Calu3 (cell line): ENCODE data around the gene ANKRD30A. TPM values are rescaled to one million over a fixed set of nuclear protein-coding genes. Genes with fewer than 3 reads are reported as not detected.
A peak's percentile ranks its signal among the peaks of the same experiment; 100 is the strongest.
"Not testable (repeated sequence)": the region's sequence is repeated elsewhere in the genome, so short reads cannot be mapped to it uniquely, and the experiment has no call there.

Experiments used
- Bru-seq: library from RNA; stranded (reverse); fragments of 400-500 nt; gene quantifications from one replicate; lab custom pipeline; 2021; lab: Mats Ljungman, UMichigan
- BruChase-seq, 2 experiments: library from RNA; stranded (reverse); fragments of 400-500 nt; gene quantifications; one replicate each; lab custom pipeline; 2021; lab: Mats Ljungman, UMichigan
- BruUV-seq: library from RNA; stranded (reverse); fragments of 400-500 nt; replicated peaks from 2 replicates; lab custom pipeline; 2021; lab: Mats Ljungman, UMichigan
- CTCF ChIA-PET: fragments of 300-600 bp; sonication (Branson Sonifier 250); formaldehyde crosslinking; loops from one replicate; lab custom pipeline; 2022; ENCODE audit warnings: antibody characterized with exemption; lab: Charles Lee
- DNase-seq: peaks from one replicate; pipeline ENCODE4 v3.0.0; 2022
- H3K27ac Mint-ChIP-seq: one replicate; pipeline ENCODE4 v1.8.0; 2022; ENCODE audit warnings: mixed read lengths; ENCODE audit not compliant: unreplicated experiment
- H3K27me3 Mint-ChIP-seq: one replicate; pipeline ENCODE4 v1.8.0; 2022; ENCODE audit warnings: mixed read lengths; ENCODE audit not compliant: unreplicated experiment
- H3K36me3 Mint-ChIP-seq: one replicate; pipeline ENCODE4 v1.8.0; 2022; ENCODE audit warnings: mild to moderate bottlenecking, moderate library complexity, mixed read lengths; ENCODE audit not compliant: insufficient read depth, unreplicated experiment
- H3K4me1 Mint-ChIP-seq: one replicate; pipeline ENCODE4 v1.8.0; 2022; ENCODE audit warnings: mild to moderate bottlenecking, low read depth, mixed read lengths; ENCODE audit not compliant: unreplicated experiment
- H3K4me3 Mint-ChIP-seq: one replicate; pipeline ENCODE4 v1.8.0; 2022; ENCODE audit warnings: mild to moderate bottlenecking, low read depth, moderate library complexity, mixed read lengths; ENCODE audit not compliant: unreplicated experiment
- H3K9me3 Mint-ChIP-seq: one replicate; pipeline ENCODE4 v1.8.0; 2022; ENCODE audit warnings: low read depth, mixed read lengths; ENCODE audit not compliant: unreplicated experiment
- CTCF ChIP-seq: fragments of 200-600 bp; IDR thresholded peaks from one replicate; pipeline ENCODE4 v1.8.0; 2022; ENCODE audit warnings: antibody characterized with exemption; ENCODE audit not compliant: unreplicated experiment
- intact Hi-C: fragments of 100-400 bp; cut with micrococcal nuclease; formaldehyde crosslinking; loops from one replicate; pipeline ENCODE4 v1.10.0; 2022; ENCODE audit not compliant: unreplicated experiment
- long read RNA-seq: library from polyadenylated mRNA; stranded (forward); transcript quantifications from one replicate; pipeline ENCODE4 v2.0.0, GENCODE V29; 2022
- total RNA-seq: library from RNA; stranded (reverse); gene quantifications from 2 replicates; pipeline ENCODE4 v1.2.3, GENCODE V29; 2022

The ANKRD30A gene
- 0.10 TPM in 1 of 2 replicates, not detected in the other for total RNA-seq
- Bru-seq, nascent RNA: percentile 11 among the genes with signal in this experiment
- percentile 9 among the genes with signal in this experiment for BruChase-seq, experiment 1, labeled RNA remaining after a 6-hour chase
- BruChase-seq, experiment 2, labeled RNA remaining after a 2-hour chase: percentile 11 among the genes with signal in this experiment
- long read RNA-seq: 0 reads

- no peaks in the 10 kb centered on the region for H3K4me1 Mint-ChIP-seq
- H3K4me3 Mint-ChIP-seq: no peak within 1 kb of the TSS
- no peak within 1 kb of the TSS for H3K27ac Mint-ChIP-seq
- H3K36me3 Mint-ChIP-seq: no peaks in the 10 kb centered on the region
- CTCF ChIA-PET: interaction anchor here (0.7 kb wide), 1 partner anchor 307 kb away, joined by 7 read pairs; no protein-coding TSS in a partner anchor
- intact Hi-C loops: no loop called here
- DNase-seq: no peak
- no TSS peak for BruUV-seq
- no peaks in the 10 kb centered on the region for H3K27me3 Mint-ChIP-seq
- no peaks in the 10 kb centered on the region for H3K9me3 Mint-ChIP-seq
- TF ChIP-seq CTCF: no peak
Observed at GRCh38 chr10:37125191-37125732, at the start of gene ANKRD30A. Gene ANKRD30A, plus strand, starts transcription at chr10:37125598. Its CDS starts 190 bp downstream, at chr10:37125788.

- H3K36me3 Mint-ChIP-seq, H3K27me3 Mint-ChIP-seq, H3K4me3 Mint-ChIP-seq, DNase-seq, H3K27ac Mint-ChIP-seq, CTCF ChIA-PET, BruUV-seq, intact Hi-C loops, H3K4me1 Mint-ChIP-seq: not testable (repeated sequence)
- peaks cover 11% of the 10 kb centered on the region for H3K9me3 Mint-ChIP-seq
Observed at GRCh38 chr10:37076083-37076482, 49.3 kb upstream of the ANKRD30A start.

- no peak for TF ChIP-seq CTCF
- Mint-ChIP-seq H3K27me3 (no peaks in the 10 kb centered on the region), H3K4me1 (no peaks in the 10 kb centered on the region), H3K4me3 (no peak overlapping the region), H3K27ac (no peak overlapping the region), H3K9me3 (peaks cover 3% of the 10 kb centered on the region), H3K36me3 (no peaks in the 10 kb centered on the region)
- no TSS peak for BruUV-seq
- DNase-seq: no peak
- intact Hi-C loops: no loop called here
- CTCF ChIA-PET: no interaction called here
Observed at GRCh38 chr10:37095792-37096573, 29.4 kb upstream of the ANKRD30A start.

GRCh38 chr10:37101261-37101660 lies 24.1 kb upstream of the ANKRD30A start:
- Mint-ChIP-seq H3K4me1 (no peaks in the 10 kb centered on the region), H3K27ac (no peak overlapping the region), H3K36me3 (no peaks in the 10 kb centered on the region), H3K27me3 (no peaks in the 10 kb centered on the region), H3K9me3 (peaks cover 11% of the 10 kb centered on the region), H3K4me3 (no peak overlapping the region)
- DNase-seq: no peak
- BruUV-seq: no TSS peak
- TF ChIP-seq CTCF: no peak
- intact Hi-C loops: no loop called here
- CTCF ChIA-PET: no interaction called here
